Endothelial cell of hepatic sinusoid (primary cell): Measurements from ENCODE around the gene MEI1.

Source experiments
- in situ Hi-C: cut with HindIII; loops from 2 replicates; pipeline ENCODE4 v1.10.0; 2017; ENCODE audit warnings: low sequenced_read_pairs

Gene MEI1

DNA sequence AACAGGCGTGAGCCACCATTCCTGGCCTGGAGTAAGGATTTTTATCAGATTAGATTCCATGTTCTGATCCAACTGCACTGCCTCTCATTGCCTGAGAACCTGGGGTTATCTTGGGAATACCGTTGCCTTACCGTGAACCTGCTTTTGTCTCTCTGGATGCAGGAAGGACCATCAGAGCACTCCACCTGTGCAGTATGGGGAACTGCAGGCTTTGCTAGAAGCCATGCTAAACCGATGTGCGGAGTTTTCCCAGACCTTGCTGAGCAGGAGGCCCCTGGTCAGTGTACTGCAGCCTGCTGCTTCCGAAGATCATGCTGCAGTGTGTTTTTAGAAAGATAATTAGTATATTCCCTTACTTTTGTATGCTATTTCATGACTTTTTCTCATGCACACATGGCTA is 43.6 kb downstream of the MEI1 start:
- in situ Hi-C loops, result loop anchor here (5.0 to 10.0 kb wide), 3 partner anchors 39 to 189 kb away; no protein-coding TSS in a partner anchor

DNA sequence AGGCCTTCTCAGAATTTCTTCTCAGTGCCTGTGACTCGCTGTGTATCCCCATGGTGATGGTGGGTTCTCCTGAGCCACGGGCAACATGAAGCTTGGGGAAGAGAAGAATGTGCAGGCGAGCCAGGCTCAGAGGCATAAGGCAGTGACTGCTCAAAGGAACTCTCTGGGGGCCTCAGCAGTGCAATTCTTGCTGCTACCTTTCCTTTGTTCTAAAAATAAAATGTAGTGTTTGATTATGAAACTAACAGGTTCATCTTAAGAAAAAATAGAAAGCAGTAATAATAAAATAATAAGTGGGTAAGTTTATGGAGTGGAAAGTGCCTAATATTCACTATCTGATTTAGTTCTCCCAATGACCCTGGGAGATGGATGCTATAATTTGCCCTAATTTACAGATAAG is 46.7 kb downstream of the MEI1 start:
- in situ Hi-C loops, result loop anchor here (10.0 kb wide), 1 partner anchor 139 kb away; no protein-coding TSS in a partner anchor

DNA sequence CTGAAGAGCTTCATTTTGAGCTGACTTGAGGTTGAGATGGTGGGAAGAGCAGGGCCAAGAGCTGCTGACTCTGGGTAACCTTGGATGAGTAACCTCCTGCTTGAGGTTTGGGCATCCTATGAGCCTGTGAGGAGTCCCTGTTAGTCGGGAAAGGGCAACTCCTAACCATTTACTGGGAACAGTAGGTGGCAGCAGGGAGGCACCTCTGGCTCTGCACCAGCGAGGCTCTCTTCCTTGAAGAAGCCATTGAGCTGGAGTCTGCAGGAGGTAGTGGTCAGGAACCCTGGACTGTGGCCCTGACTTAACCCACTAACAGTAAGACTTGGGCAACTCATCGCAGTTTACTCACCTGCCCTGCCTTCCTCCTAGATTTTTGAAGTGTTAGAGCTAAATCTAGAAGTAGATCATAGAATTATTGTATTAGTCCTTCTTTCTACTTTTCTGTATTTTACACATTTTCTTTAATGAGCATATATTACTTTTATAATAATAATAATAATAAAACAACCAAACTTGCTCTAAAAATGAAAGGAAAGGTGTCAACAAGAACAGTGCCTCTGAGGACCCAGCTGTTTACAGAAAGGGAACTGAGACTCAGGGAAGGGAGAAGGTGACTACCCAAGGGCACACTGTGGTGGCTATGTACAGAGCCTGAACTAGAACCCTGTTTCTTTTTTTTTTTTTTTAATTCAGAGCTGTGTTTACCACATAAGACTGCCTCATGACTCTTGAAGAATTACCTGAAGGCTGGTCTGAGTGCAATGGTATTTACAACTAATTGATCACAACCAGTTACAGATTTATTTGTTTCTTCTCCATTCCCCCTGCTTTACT is 47.5 kb downstream of the MEI1 start:
- in situ Hi-C loops, result loop anchor here (10.0 kb wide), 1 partner anchor 138 kb away; no protein-coding TSS in a partner anchor

DNA sequence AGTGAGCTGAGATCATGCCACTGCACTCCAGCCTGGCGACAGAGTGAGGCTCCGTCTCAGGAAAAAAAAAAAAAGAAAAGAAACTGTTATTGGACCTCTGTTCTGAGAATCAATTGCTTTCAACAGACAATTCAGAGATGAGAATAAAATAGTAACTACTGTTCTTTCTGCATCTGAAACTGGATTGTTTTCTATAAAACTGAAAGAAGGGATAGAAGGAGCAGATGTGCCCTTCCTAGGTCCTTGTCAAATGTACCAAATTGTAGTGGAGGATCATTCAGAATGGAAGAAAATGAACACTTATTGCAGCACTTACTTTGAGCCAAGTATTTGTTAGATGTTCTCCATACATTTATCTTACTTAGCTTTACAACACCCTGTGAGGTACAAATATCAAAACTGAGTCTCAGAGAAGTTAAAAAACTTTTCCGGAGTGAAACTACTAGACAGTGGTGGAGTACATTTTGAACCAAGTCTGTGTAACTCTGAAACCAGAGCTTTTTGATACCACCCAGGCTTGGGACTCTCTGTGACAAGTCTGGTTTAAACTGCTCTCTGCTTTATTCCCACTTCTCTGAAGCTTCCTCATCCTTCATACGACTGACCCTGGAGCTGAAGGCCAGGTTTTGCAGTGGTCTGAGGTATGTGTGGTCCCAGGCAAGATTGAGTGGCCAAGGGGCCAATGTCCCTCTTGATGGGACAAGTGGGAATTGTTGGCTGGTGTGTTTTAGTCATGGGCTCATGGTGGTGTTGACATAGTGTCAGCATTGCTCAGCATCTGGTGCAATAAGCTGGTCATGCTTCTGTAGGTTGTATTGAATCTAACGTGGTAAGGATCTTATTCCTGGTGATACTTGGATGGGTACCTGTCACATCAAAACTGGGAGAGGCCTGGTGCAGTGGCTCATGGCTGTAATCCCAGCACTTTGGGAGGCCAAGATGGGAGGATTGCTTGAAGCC is 53.0 kb downstream of the MEI1 start:
- in situ Hi-C loops, result no loop called here

DNA sequence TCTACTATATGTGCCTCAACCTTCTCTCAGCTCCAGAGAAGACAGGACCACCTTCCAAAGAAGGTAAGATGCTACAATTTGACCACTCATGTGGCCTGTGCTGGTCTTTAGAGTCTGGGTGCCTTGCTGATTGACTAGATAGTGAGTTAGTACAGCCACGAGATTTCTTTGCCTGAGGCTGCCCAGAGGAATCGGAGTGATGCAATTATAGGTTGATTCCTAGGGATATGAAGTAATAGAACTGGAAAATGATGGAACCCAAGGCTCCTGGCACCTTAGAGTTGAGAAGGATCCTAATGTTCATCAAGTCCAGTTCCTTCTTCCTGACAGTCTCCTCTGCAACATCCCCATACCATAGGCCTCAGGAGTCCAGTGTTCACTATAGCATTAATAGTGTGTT is 54.7 kb downstream of the MEI1 start:
- in situ Hi-C loops, result no loop called here

DNA sequence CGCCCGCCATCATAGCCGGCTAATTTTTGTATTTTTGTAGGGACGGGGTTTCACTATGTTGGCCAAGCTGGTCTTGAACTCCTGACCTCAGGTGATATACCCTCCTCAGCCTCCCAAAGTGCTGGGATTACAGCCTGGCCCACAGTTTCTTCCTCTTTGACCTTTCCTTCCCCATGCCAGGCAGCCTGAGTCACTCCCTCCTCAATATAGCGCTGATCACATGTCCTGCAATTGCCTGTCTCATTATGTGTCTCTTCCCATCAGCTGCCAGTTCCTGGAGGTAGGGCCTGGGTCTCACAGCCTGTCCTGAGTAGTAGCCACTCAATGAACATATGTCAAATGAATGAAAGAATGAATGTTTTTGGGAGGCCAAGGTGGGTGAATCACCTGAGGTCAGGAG is 58.2 kb downstream of the MEI1 start:
- in situ Hi-C loops, result no loop called here

DNA sequence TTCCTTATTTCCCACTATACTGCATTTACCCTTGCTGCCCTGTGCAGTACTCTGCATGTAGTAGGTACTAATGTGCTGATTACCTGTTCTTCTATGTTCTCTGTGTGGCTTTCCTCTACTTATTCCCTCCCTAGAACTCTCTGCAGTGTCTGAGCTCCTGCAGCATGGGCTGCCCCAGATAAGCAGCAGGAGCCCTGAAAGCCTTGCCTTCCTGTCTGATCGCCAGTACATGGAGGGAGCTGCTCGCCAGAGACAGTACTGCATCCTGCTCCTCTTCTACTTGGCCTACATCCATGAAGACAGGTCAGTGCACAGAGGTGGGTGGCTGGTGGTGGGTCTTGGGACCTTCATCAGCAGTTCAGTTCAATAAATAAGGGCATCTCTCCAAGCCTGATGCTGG is 58.9 kb downstream of the MEI1 start:
- in situ Hi-C loops, result no loop called here

DNA sequence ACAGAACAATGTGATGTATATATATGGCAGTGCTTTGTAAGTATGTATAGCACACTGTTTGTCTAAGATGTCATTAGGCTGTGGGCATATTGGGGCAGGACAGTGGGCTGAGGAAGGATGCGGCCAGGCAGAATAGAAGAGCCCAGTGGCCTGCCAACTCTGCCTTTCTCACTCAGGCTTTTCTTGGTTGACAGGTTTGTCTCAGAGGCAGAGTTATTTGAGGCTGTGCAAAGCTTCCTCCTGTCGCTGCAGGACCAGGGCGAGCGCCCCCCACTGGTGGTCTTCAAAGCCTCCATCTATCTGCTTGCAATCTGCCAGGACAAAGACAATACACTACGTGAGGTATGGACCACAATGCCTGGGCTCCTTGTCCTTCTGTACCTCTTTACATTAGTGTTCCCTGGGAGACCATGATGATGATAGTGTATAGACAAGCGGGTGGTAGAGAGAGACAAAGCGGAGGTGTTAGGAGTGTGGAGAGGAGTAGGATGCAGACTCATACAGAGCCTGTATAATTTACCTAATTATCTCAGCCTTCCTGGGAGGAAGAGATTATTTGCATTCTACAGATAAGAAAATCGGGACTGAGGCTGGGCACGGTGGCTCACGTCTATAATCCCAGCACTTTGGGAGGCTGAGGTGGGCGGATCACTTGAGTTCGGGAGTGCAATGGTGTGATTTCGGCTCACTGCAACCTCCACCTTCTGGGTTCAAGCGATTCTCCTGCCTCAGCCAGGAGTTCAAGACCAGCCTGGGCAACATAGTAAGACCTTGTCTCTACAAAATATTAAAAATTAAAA is 63.9 kb downstream of the MEI1 start:
- in situ Hi-C loops, result loop anchor here (5.0 kb wide), 1 partner anchor 36 kb away; no protein-coding TSS in a partner anchor

DNA sequence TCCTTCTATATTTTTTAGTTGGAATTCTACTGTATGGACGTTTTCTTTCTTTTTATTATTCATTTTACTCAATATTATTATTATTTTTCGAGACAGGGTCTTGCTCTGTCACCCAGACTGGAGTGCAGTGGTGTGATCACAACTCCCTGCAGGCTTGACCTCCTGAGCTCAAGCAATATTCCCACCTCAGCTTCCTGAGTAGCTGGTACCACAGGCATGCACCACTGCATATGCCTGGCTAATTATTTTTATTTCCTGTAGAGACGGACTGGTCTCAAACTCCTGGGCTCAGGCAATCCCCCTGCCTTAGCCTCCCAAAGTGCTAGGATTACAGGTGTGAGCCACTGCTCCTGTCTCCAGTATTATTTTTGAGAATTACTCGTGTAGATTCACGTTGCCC is 67.2 kb downstream of the MEI1 start:
- in situ Hi-C loops, result no loop called here

DNA sequence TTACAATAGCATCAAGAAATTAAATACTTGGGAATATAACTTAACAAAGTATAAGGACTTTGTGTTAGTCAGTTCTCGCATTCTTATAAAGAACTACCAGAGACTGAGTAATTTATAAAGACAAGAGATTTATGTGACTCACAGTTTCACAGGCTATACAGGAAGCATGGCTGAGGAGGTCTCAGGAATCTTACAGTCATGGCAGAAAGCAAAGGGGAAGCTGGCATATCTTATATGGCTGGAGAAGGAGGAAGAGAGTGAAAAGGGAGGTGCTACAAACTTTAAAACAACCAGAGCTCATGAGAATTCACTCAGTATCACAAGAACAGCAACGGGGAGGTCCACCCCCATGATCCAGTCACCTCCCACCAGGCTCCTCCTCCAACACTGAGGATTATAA is 69.1 kb downstream of the MEI1 start:
- in situ Hi-C loops, result no loop called here

DNA sequence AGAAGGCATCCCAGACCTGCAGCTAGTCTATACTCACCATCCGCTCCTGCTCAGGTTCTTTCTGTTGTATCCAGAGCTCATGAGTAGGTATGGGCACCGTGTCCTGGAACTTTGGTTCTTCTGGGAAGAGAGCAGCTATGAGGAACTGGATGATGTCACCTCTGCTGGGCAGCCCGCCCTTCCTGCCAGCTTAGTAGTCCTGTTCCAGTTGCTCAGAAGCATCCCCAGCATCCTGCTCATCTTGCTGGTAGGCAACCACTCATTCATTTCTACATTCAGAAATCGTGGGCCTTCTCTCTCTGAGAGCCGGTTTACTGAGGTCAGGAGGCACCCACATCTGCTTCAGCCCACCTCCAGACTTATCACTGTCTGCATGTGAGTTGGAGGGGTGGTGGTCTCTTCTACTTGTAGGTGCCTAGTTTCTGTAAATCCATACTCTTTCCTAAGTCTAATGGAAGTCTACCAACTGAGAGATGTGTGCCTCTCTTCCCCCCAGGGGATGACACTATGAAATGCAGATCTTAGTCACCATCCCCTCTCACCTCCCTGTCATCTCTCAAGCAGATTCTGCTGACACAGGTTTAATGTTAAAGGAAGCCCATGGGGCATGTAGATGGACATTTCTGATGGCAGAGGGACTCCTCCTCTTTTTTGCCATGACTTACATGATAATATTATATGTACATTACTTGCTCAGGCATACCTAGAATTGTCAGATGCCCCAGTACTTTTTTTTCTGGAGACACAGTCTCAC is 71.6 kb downstream of the MEI1 start:
- in situ Hi-C loops, result no loop called here

DNA sequence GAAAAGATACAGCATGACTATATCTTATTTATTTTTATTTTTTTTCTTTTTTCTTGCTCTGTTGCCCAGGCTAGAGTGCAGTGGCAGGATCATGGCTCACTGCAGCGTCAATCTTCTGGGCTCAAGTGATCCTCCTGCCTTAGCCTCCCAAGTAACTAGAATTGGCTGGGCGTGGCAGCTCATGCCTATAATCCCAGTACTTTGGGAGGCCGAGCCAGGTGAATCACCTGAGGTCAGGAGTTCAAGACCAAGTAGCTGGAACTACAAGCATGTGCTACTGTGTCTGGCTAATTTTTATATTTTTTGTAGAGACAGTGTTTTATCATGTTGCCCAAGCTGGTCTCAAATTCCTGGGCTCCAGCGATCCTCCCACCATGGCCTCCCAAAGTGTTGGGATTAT is 72.9 kb downstream of the MEI1 start:
- in situ Hi-C loops, result no loop called here

DNA sequence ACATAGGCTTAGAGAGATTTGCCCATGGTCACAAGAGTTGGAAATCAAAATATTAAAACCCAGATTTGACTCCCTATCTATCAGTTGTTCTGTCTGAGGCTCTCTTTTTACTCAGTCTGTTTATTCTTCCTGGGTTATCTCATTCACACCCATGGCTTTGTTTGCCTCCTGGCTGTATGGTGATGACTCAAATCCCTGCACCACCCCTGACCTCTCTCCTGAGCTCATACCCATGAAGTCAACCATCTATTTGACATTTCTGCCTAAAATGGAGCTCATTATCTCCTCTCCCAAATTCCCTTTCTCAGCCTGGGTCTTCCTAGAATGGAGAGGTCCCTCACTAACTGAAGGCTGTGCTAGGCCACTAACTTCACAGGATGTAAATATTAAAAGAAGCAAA is 73.3 kb downstream of the MEI1 start:
- in situ Hi-C loops, result no loop called here

DNA sequence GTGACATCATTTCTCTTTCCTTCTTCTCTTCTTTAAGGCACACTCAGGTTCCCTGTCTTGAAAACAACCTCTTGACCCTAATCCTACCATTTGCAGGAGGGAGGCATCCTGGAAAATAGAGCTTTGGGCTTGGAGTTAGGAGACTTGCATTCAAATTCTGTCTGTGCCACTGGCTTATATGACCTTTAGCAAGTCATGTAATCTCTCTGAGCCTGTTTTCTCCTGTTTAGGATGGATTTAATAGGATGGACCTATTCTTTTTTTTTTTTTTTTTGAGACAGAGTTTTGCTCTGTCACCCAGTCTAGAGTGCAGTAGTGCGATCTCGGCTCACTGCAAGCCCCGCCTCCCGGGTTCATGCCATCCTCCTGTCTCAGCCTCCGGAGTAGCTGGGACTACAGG is 76.0 kb downstream of the MEI1 start:
- in situ Hi-C loops, result no loop called here

DNA sequence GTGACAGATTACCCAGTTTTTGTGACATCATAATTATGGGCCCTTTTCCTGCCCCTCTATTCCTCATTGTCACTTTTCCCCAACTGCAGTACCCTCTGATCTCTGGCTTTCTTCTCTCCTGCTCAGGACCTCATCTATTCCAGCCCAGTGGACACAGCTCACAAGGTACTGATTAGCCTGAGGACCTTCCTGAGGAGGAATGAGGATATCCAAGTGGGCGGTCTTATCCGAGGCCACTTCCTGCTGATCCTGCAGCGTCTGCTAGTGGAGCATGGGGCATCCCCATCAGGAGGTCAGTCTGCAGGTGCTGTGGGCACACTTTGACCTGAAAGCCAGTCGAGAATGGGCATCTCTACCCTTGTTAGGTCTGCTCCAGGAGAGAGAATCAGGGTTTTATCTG is 76.7 kb downstream of the MEI1 start:
- in situ Hi-C loops, result no loop called here

DNA sequence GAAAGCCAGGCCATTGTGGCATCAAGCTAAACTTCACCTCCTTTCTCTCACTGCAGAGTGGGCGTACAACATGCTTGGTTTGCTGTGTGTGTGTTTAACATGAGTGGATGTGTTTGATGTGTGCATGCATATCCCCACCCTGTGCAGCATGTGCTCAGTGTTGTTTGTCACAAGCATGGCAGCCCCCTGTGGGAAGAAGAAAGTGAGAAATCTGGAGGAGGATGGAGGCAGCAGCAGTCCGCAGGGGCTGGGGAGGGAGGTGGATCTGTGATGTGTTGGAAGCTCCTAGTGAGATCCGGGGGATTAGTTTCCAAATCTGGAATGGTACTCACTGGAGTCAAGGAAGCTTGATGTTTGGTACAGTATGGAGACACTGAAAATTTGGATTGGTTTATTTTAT is 77.1 kb downstream of the MEI1 start:
- in situ Hi-C loops, result no loop called here

DNA sequence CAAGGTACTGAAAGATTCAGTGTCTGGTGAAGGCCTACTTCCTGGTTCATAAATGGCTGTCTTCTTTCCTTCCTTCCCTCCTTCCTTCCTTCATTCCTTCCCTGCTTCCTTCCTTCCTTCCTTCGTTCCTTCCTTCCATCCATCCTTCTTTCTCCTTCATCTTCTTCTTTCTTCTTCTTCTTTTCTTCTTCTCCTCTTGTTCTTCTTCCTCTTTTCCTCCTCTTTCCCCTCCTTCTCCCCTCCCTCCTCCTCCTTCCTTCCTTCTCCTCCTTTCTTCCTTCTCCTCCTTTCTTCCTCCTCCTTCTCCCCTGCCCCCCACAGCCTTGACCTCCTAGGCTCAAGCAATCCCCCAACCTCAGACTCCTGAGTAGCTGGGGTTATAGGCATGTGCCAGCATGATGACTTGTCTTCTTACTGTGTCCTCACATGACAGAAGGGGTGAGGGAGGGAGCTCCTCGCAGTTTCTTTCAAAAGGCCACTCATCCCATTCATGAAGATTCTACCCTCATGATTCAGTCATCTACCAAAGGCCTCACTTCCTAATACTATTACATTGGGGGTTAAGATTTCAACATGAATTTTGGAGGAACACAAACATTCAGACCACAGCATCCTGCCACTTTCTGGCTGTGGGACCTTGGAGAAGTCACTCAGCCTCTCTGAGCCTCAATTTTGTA is 78.6 kb downstream of the MEI1 start:
- in situ Hi-C loops, result no loop called here

DNA sequence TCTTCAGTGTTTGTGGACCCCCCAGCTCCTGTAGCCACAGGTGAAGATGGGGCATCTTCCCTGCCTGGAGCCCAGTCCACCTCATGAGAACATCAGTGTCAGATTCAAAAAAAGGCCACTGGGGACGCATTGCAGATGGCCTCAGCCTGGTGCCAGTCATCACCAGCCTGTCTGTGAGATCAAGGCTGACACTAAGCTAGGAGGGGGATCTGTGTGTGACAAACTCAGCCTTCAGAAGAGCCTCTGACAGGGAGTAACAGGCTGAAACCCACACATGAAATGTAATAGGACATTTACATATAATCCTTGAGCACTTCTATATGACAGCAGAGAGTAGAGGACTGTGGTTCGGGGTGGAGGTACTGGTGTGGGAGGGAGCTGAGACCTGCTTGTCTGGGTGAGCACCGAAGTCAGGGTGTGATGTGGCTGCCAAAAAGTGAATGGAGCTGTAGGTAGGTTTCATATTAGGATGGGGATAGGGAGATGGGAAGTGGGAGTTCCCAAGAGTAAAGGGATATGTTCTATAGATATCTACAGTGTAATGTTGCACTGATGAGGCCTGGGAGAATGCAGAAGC is 80.7 kb downstream of the MEI1 start:
- in situ Hi-C loops, result loop anchor here (5.0 kb wide), 2 partner anchors 38 to 102 kb away; no protein-coding TSS in a partner anchor
